B cell (primary cell): Measurements from ENCODE around the gene CDC25B. TPM values are rescaled to one million over a fixed set of nuclear protein-coding genes. Genes with fewer than 3 reads are reported as not detected.

Source experiments
- ATAC-seq: fragments of 200-7000 bp; cut with Tn5 transposase; one replicate; pipeline ENCODE4 v1.10.0; 2021; ENCODE audit warnings: low read depth, mild to moderate bottlenecking, moderate number of reproducible peaks, moderate library complexity
- CTCF ChIA-PET: fragments of 350-600 bp; sonication (Branson Sonifier 250); formaldehyde crosslinking; loops from one replicate; lab custom pipeline; 2021; ENCODE audit warnings: antibody characterized with exemption, inconsistent platforms; lab: Charles Lee
- POLR2A ChIA-PET: fragments of 350-600 bp; sonication (Branson Sonifier 250); formaldehyde crosslinking; loops from one replicate; lab custom pipeline; 2021; ENCODE audit warnings: antibody characterized with exemption; lab: Charles Lee
- DNase-seq: peaks from one replicate; pipeline ENCODE4 v3.0.0; 2013
- H2AFZ ChIP-seq: 2 replicates; pipeline ENCODE4 v1.6.1; 2012; ENCODE audit warnings: mild to moderate bottlenecking, low read depth, low read length; ENCODE audit not compliant: insufficient read depth, poor library complexity, severe bottlenecking
- H3K27ac ChIP-seq, 2 donors: 1 replicate in 1 of 2; 2 replicates in 1 of 2; pipeline ENCODE4 v1.5.1; 2012 to 2013; ENCODE audit warnings: low read length in 2 of 2, mild to moderate bottlenecking in 2 of 2, moderate library complexity in 1 of 2
- H3K27me3 ChIP-seq, 4 experiments: fragments of 200-600 bp in 1 of 4; sonication (generic) in 1 of 4; replicated peaks in 1 of 4; 1 replicate in 2 of 4; 2 replicates in 2 of 4; pipeline versions ENCODE4 v1.6.1 to v1.7.0; 2013 to 2016; ENCODE audit warnings: low read length in 3 of 4, mild to moderate bottlenecking in 2 of 4, mixed read lengths in 1 of 4, moderate library complexity in 1 of 4; ENCODE audit not compliant: insufficient read depth in 4 of 4, control insufficient read depth in 3 of 4; ENCODE audit errors: control extremely low read depth in 1 of 4
- H3K36me3 ChIP-seq, 2 experiments: replicated peaks in 1 of 2; 1 replicate in 1 of 2; 2 replicates in 1 of 2; pipeline versions ENCODE4 v1.6.1 to v1.7.1; 2013; ENCODE audit warnings: low read length in 1 of 2; ENCODE audit not compliant: insufficient read depth in 2 of 2, control insufficient read depth in 1 of 2; ENCODE audit errors: control extremely low read depth in 1 of 2, extremely low read depth in 1 of 2
- H3K4me1 ChIP-seq, 2 donors: fragments of 200-600 bp in 1 of 2; sonication (generic) in 1 of 2; 1 replicate in 1 of 2; 2 replicates in 1 of 2; pipeline versions ENCODE4 v1.5.1 to v1.6.1; 2013 to 2017; ENCODE audit warnings: low read length in 2 of 2; ENCODE audit not compliant: control insufficient read depth in 2 of 2, insufficient read depth in 2 of 2
- H3K4me2 ChIP-seq: replicated peaks from 2 replicates; pipeline ENCODE3; 2012; ENCODE audit warnings: mild to moderate bottlenecking, low read depth, low read length; ENCODE audit not compliant: poor library complexity, severe bottlenecking
- H3K4me3 ChIP-seq, 5 experiments: fragments of 200-600 bp in 1 of 5; sonication (generic) in 1 of 5; 1 replicate in 3 of 5; 2 replicates in 2 of 5; pipeline versions ENCODE4 v1.5.1 to v1.7.0; 2011 to 2016; ENCODE audit warnings: low read length in 4 of 5, mild to moderate bottlenecking in 4 of 5, low read depth in 2 of 5, control low read depth in 1 of 5, moderate library complexity in 1 of 5; ENCODE audit not compliant: insufficient read depth in 1 of 5; ENCODE audit errors: control extremely low read depth in 1 of 5, extremely low read depth in 1 of 5
- H3K79me2 ChIP-seq: fragments of 200-600 bp; sonication (generic); one replicate; pipeline ENCODE4 v1.6.0; 2016; ENCODE audit warnings: low read length; ENCODE audit not compliant: control insufficient read depth, insufficient read depth
- H3K9ac ChIP-seq: fragments of 200-600 bp; sonication (generic); 2 replicates; pipeline ENCODE4 v1.6.1; 2017; ENCODE audit warnings: mild to moderate bottlenecking, low read length, moderate library complexity
- H3K9me3 ChIP-seq, 3 donors: one replicate each; pipeline versions ENCODE4 v1.6.1 to v1.7.1; 2013; ENCODE audit warnings: low read length in 2 of 3; ENCODE audit not compliant: control insufficient read depth in 2 of 3, insufficient read depth in 1 of 3; ENCODE audit errors: control extremely low read depth in 1 of 3
- H4K20me1 ChIP-seq: 2 replicates; pipeline ENCODE4 v1.6.0; 2012; ENCODE audit warnings: mild to moderate bottlenecking, low read length; ENCODE audit not compliant: insufficient read depth, control insufficient read depth, poor library complexity, severe bottlenecking
- H3K27ac Mint-ChIP-seq: one replicate; pipeline ENCODE4 v1.8.0; 2021; ENCODE audit warnings: mixed read lengths
- H3K27me3 Mint-ChIP-seq: one replicate; pipeline ENCODE4 v1.8.0; 2021; ENCODE audit warnings: mixed read lengths
- H3K4me1 Mint-ChIP-seq: one replicate; pipeline ENCODE4 v1.8.0; 2021; ENCODE audit warnings: mixed read lengths
- H3K4me3 Mint-ChIP-seq: one replicate; pipeline ENCODE4 v1.8.0; 2021; ENCODE audit warnings: mixed read lengths
- H3K9me3 Mint-ChIP-seq: one replicate; pipeline ENCODE4 v1.8.0; 2022; ENCODE audit warnings: mixed read lengths; ENCODE audit not compliant: insufficient read depth
- EZH2 ChIP-seq: IDR thresholded peaks from 2 replicates; pipeline ENCODE4 v1.6.1; 2012; ENCODE audit warnings: borderline replicate concordance, low read depth, mild to moderate bottlenecking, moderate library complexity, low read length; ENCODE audit not compliant: insufficient read depth, poor library complexity, severe bottlenecking
- WGBS: methylation state at CpG from one replicate; pipeline ENCODE4 v1.1.5; 2013; ENCODE audit warnings: missing lambda C conversion rate; ENCODE audit not compliant: insufficient coverage; 5-methylcytosine and 5-hydroxymethylcytosine counted together
- intact Hi-C: fragments of 100-400 bp; cut with micrococcal nuclease; formaldehyde crosslinking; loops from one replicate; pipeline ENCODE4 v1.10.0; 2022
- polyA plus RNA-seq: library from polyadenylated mRNA; depleted of rRNA; stranded (reverse); fragments of >200 nt; gene quantifications from 2 replicates; pipeline ENCODE4 v1.2.3, GENCODE V29; 2012
- total RNA-seq, 2 donors: library from RNA; stranded (reverse); fragments of 120-200 nt in 1 of 2; gene quantifications; 1 replicate in 1 of 2; 2 replicates in 1 of 2; pipeline versions ENCODE4 v1.2.3 to v1.2.4, GENCODE V29; 2013 to 2022
- TF ChIP-seq, protein P1 (sequence below): fragments of 200-600 bp; IDR thresholded peaks from one replicate; pipeline ENCODE4 v1.8.0; 2022; ENCODE audit warnings: antibody characterized with exemption, mild to moderate bottlenecking

Gene CDC25B
- total and polyA plus RNA-seq, 2 donors (not counting 1 experiment from before 2014, with no cell fraction given) = 72.3 to 114 TPM

DNA sequence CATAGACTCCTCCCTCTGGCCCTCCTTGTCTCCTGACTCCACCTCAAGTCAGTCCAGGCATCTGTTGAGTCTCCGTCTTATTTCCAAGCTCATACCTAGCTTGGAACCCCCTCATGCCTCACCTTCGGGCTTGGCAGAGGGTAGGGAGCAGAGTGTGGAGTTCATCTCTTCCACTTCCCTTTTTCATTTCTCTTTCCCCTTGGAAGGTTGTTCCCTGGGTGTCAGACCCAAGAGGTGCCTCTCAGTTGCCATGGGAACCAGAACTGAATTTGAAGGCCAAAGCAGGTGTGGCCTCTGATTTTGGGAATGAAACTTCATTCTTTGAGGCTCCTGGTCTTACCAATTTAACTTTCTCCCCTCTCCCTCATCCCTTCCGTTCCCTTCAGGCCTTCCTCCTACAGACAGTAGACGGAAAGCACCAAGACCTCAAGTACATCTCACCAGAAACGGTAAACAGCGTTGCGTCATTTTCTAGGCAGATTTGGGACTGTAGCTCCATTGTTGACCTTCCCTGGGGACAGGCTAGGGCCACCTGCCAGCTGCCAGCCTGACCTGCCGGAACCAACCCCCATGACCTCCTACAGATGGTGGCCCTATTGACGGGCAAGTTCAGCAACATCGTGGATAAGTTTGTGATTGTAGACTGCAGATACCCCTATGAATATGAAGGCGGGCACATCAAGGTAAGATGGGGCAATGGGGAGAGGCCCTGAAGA is 6.6 kb downstream of the CDC25B start:
- ChIA-PET POLR2A (no interaction called here), CTCF (interaction anchor here (0.5 kb wide), 1 partner anchor 34 kb away, joined by 3 read pairs; no protein-coding TSS in a partner anchor)
- Histone ChIP-seq H3K9ac (no peak overlapping the region), H4K20me1 (peaks cover 4% of the 10 kb centered on the region), H3K4me1 (peaks cover 38 to 59% of the 10 kb centered on the region in 2 donors), H3K27ac (no peak overlapping the region), H3K4me2 (no peak overlapping the region), H3K79me2 (peaks cover 37% of the 10 kb centered on the region), H3K4me3 (no peak overlapping the region), H2AFZ (no peak overlapping the region), H3K9me3 (no peaks in the 10 kb centered on the region), H3K36me3 (peaks cover 0 to 62% of the 10 kb centered on the region in 2 experiments), H3K27me3 (no peaks in the 10 kb centered on the region)
- DNase-seq = no peak
- Mint-ChIP-seq H3K27ac (peak overlapping the region; percentile 54), H3K4me3 (peak overlapping the region; percentile 19), H3K27me3 (no peaks in the 10 kb centered on the region), H3K9me3 (no peaks in the 10 kb centered on the region), H3K4me1 (peaks cover 57% of the 10 kb centered on the region)
- intact Hi-C loops = no loop called here
- ATAC-seq = no peak
- 49% methylated on average over 6 of the region's 11 CpGs for WGBS
- TF ChIP-seq, protein P1, sequence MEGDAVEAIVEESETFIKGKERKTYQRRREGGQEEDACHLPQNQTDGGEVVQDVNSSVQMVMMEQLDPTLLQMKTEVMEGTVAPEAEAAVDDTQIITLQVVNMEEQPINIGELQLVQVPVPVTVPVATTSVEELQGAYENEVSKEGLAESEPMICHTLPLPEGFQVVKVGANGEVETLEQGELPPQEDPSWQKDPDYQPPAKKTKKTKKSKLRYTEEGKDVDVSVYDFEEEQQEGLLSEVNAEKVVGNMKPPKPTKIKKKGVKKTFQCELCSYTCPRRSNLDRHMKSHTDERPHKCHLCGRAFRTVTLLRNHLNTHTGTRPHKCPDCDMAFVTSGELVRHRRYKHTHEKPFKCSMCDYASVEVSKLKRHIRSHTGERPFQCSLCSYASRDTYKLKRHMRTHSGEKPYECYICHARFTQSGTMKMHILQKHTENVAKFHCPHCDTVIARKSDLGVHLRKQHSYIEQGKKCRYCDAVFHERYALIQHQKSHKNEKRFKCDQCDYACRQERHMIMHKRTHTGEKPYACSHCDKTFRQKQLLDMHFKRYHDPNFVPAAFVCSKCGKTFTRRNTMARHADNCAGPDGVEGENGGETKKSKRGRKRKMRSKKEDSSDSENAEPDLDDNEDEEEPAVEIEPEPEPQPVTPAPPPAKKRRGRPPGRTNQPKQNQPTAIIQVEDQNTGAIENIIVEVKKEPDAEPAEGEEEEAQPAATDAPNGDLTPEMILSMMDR = no peak
- TF ChIP-seq EZH2 = no peak

- Mint-ChIP-seq H3K27me3 (no peaks in the 10 kb centered on the region), H3K4me3 (peak overlapping the region; percentile 3), H3K27ac (peak overlapping the region; percentile 54), H3K4me1 (peaks cover 51% of the 10 kb centered on the region), H3K9me3 (no peaks in the 10 kb centered on the region)
- peaks cover 32 to 53% of the 10 kb centered on the region in 2 donors for H3K4me1 ChIP-seq
- H3K27me3 ChIP-seq = no peaks in the 10 kb centered on the region
- H3K9ac ChIP-seq = no peak overlapping the region
- no peak overlapping the region for H2AFZ ChIP-seq
- H3K36me3 ChIP-seq = peaks cover 0 to 62% of the 10 kb centered on the region in 2 experiments
- peaks cover 37% of the 10 kb centered on the region for H3K79me2 ChIP-seq
- H3K27ac ChIP-seq = no peak overlapping the region
- H3K4me3 ChIP-seq = no peak overlapping the region
- WGBS = 91% methylated on average over 14 of the region's 14 CpGs
- ATAC-seq (no peak), DNase-seq (no peak)
- no peaks in the 10 kb centered on the region for H3K9me3 ChIP-seq
- peaks cover 4% of the 10 kb centered on the region for H4K20me1 ChIP-seq
- no peak overlapping the region for H3K4me2 ChIP-seq
- POLR2A ChIA-PET = no interaction called here
- CTCF ChIA-PET = interaction anchor here (0.6 kb wide), 1 partner anchor 16 kb away, joined by 4 read pairs; no protein-coding TSS in a partner anchor
- intact Hi-C loops = no loop called here
- no peak for TF ChIP-seq EZH2
- TF ChIP-seq, protein P1 = no peak
These were observed 7.2 kb downstream of the CDC25B start for GRCh38 chr20:3803289-3803688.
